Stimulated activated CD4-positive, alpha-beta T cell treated with anti-CD3 and anti-CD28 coated beads, Interleukin-15, amount 100 ng/mL, for 1 hour (primary cell): Measurements from ENCODE around the gene TRPV6.

ENCODE experiments used
- DNase-seq, 2 donors: peaks; one replicate each; pipeline ENCODE4 v3.0.0-alpha.2; 2020; ENCODE audit warnings: low read depth in 1 of 2, low spot score in 1 of 2

TRPV6 gene

GRCh38 chr7:142870147-142870559 lies 15.4 kb downstream of the TRPV6 start:
- DNase-seq, result no peak

GRCh38 chr7:142869434-142869833 lies 16.1 kb downstream of the TRPV6 start:
- no peak for DNase-seq

GRCh38 chr7:142868986-142869415 lies 16.5 kb downstream of the TRPV6 start:
- no peak for DNase-seq

- DNase-seq, result no peak
Observed at GRCh38 chr7:142868188-142868985, 17.2 kb downstream of the TRPV6 start.

- no peak for DNase-seq
Observed at GRCh38 chr7:142867398-142868187, 18.0 kb downstream of the TRPV6 start.

- DNase-seq, result no peak
Observed at GRCh38 chr7:142867097-142867378, 18.5 kb downstream of the TRPV6 start.

- DNase-seq, result no peak
Observed at GRCh38 chr7:142866361-142867096, 19.0 kb downstream of the TRPV6 start.

GRCh38 chr7:142865766-142866165 lies 19.8 kb downstream of the TRPV6 start:
- no peak for DNase-seq

- DNase-seq, result no peak
Observed at GRCh38 chr7:142864980-142865747, 20.4 kb downstream of the TRPV6 start.

- DNase-seq, result no peak
Observed at GRCh38 chr7:142863891-142864685, 21.5 kb downstream of the TRPV6 start.

- no peak for DNase-seq
Observed at GRCh38 chr7:142862786-142863400, 22.7 kb downstream of the TRPV6 start.

- no peak for DNase-seq
Observed at GRCh38 chr7:142862351-142862750, 23.2 kb downstream of the TRPV6 start.

GRCh38 chr7:142860968-142861367 lies 24.6 kb downstream of the TRPV6 start:
- DNase-seq, result no peak

- no peak for DNase-seq
Observed at GRCh38 chr7:142859829-142860228, 25.7 kb downstream of the TRPV6 start.

- DNase-seq, result no peak
Observed at GRCh38 chr7:142859411-142859810, 26.1 kb downstream of the TRPV6 start.

GRCh38 chr7:142857625-142858024 lies 27.9 kb downstream of the TRPV6 start:
- DNase-seq, result no peak

- no peak for DNase-seq
Observed at GRCh38 chr7:142856565-142857245, 28.8 kb downstream of the TRPV6 start.

GRCh38 chr7:142855756-142856564 lies 29.6 kb downstream of the TRPV6 start:
- no peak for DNase-seq
